Cardiac muscle cell (in vitro differentiated cells and primary cell): Measurements from ENCODE around the gene CUX1. TPM values are rescaled to one million over a fixed set of nuclear protein-coding genes. Genes with fewer than 3 reads are reported as not detected.

ENCODE experiments used
- DNase-seq, 2 donors: peaks; one replicate each; pipeline versions ENCODE4 v3.0.0 to v3.0.0-alpha.2; 2010 to 2017; ENCODE audit warnings: low read depth in 1 of 2, low spot score in 1 of 2
- H3K27ac ChIP-seq: fragments of 200-600 bp; sonication (generic); 2 replicates; pipeline ENCODE4 v1.5.1; 2016
- H3K27me3 ChIP-seq: fragments of 200-600 bp; sonication (generic); 2 replicates; pipeline ENCODE4 v1.6.0; 2016; ENCODE audit warnings: control low read depth
- H3K36me3 ChIP-seq: fragments of 200-600 bp; sonication (generic); 2 replicates; pipeline ENCODE4 v1.5.1; 2016; ENCODE audit warnings: control low read depth
- H3K4me1 ChIP-seq: fragments of 200-600 bp; sonication (generic); 2 replicates; pipeline ENCODE4 v1.8.1; 2017; ENCODE audit warnings: low read depth, mild to moderate bottlenecking, mixed run types
- H3K4me3 ChIP-seq: fragments of 200-600 bp; sonication (generic); 2 replicates; pipeline ENCODE4 v1.5.1; 2016; ENCODE audit warnings: mild to moderate bottlenecking
- H3K9me3 ChIP-seq: fragments of 200-600 bp; sonication (generic); 2 replicates; pipeline ENCODE4 v1.5.1; 2017; ENCODE audit warnings: low read depth, mild to moderate bottlenecking, control low read depth
- CTCF ChIP-seq: IDR thresholded peaks from 2 replicates; pipeline ENCODE4 v1.5.1; 2012; ENCODE audit warnings: low read depth, mild to moderate bottlenecking, low read length
- polyA plus RNA-seq: library from polyadenylated mRNA; unstranded; fragments of >200 nt; fragmentation: Nextera tagmentation; extraction: Ambion mirVana; gene quantifications from 2 replicates; pipeline ENCODE4 v1.2.1, GENCODE V29; 2016
- total RNA-seq: library from RNA; depleted of rRNA; stranded (reverse); fragments of >200 nt; gene quantifications from 2 replicates; pipeline ENCODE4 v1.2.3, GENCODE V29; 2016

The CUX1 gene
- total and polyA plus RNA-seq, 2 experiments from 2014 or later: 67.7 to 85.3 TPM

- DNase-seq: peak in 1 of 2 donors; percentile 74
- Histone ChIP-seq H3K9me3 (no peaks in the 10 kb centered on the region), H3K4me3 (no peak overlapping the region), H3K4me1 (peaks cover 11% of the 10 kb centered on the region), H3K27me3 (no peaks in the 10 kb centered on the region), H3K27ac (peak overlapping the region; percentile 12), H3K36me3 (no peaks in the 10 kb centered on the region)
- TF ChIP-seq CTCF: no peak
These were observed 95.3 kb downstream of the CUX1 start for GRCh38 chr7:101912716-101913110.

GRCh38 chr7:101913247-101913721 lies 95.9 kb downstream of the CUX1 start:
- Histone ChIP-seq H3K27ac (no peak overlapping the region), H3K4me1 (peaks cover 11% of the 10 kb centered on the region), H3K4me3 (no peak overlapping the region), H3K9me3 (no peaks in the 10 kb centered on the region), H3K36me3 (no peaks in the 10 kb centered on the region), H3K27me3 (no peaks in the 10 kb centered on the region)
- TF ChIP-seq CTCF: no peak
- no peak for DNase-seq

GRCh38 chr7:101913851-101914250 lies 96.4 kb downstream of the CUX1 start:
- no peaks in the 10 kb centered on the region for H3K27me3 ChIP-seq
- no peaks in the 10 kb centered on the region for H3K9me3 ChIP-seq
- peaks cover 11% of the 10 kb centered on the region for H3K4me1 ChIP-seq
- TF ChIP-seq CTCF: no peak
- peak in 1 of 2 donors; percentile 87 for DNase-seq
- peak overlapping the region; percentile 45 for H3K27ac ChIP-seq
- H3K4me3 ChIP-seq: no peak overlapping the region
- no peaks in the 10 kb centered on the region for H3K36me3 ChIP-seq

- H3K27ac ChIP-seq: no peak overlapping the region
- no peaks in the 10 kb centered on the region for H3K36me3 ChIP-seq
- TF ChIP-seq CTCF: no peak
- DNase-seq: no peak
- H3K27me3 ChIP-seq: no peaks in the 10 kb centered on the region
- H3K4me1 ChIP-seq: peaks cover 11% of the 10 kb centered on the region
- H3K9me3 ChIP-seq: no peaks in the 10 kb centered on the region
- no peak overlapping the region for H3K4me3 ChIP-seq
These were observed 97.6 kb downstream of the CUX1 start for GRCh38 chr7:101915000-101915399.

GRCh38 chr7:101916041-101916800 lies 98.8 kb downstream of the CUX1 start:
- no peak for TF ChIP-seq CTCF
- Histone ChIP-seq H3K4me1 (peaks cover 11% of the 10 kb centered on the region), H3K27ac (peak overlapping the region; percentile 3)

More at GRCh38 chr7:101916041-101916800, 98.8 kb downstream of the CUX1 start:
- no peak for DNase-seq
- Histone ChIP-seq H3K9me3 (no peaks in the 10 kb centered on the region), H3K36me3 (no peaks in the 10 kb centered on the region), H3K27me3 (no peaks in the 10 kb centered on the region), H3K4me3 (no peak overlapping the region)
